ENCODE measurements around the gene NDUFS6.

DNA sequence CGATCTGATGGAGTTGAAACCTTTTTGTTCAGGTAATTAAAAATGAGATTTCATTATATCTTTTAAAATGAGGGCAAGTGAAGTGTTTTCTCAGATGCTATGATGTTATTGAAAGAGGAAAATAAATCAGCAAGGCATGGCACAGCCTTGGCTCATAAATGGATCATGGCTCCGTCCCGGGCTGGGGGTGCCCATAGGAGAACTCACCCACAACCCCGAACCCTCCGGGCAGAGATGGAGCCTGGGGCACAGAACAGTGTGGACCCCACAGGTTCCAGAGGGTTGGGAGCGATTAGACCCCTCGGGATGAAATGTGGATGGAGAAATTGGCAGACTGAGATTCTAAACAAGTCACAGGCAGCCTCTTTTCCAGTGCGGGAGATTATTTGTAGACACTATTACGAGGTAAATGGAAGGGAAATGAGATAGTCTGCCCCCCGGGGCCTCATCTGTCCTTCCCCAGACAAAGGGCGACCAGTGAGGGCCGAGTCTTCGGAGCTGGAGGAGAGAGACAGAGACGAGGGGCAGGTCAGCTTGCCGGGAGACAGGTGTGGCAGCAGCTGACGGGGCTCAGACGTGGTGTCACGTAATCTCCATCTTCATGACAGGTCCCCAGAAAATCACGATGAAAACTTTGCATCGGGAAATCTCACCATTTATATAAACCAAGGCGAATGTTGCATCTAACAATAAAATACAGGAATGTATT, 33.7 kb downstream of the NDUFS6 start:
- TF ChIP-seq, protein P1, sequence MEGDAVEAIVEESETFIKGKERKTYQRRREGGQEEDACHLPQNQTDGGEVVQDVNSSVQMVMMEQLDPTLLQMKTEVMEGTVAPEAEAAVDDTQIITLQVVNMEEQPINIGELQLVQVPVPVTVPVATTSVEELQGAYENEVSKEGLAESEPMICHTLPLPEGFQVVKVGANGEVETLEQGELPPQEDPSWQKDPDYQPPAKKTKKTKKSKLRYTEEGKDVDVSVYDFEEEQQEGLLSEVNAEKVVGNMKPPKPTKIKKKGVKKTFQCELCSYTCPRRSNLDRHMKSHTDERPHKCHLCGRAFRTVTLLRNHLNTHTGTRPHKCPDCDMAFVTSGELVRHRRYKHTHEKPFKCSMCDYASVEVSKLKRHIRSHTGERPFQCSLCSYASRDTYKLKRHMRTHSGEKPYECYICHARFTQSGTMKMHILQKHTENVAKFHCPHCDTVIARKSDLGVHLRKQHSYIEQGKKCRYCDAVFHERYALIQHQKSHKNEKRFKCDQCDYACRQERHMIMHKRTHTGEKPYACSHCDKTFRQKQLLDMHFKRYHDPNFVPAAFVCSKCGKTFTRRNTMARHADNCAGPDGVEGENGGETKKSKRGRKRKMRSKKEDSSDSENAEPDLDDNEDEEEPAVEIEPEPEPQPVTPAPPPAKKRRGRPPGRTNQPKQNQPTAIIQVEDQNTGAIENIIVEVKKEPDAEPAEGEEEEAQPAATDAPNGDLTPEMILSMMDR (IDR thresholded peaks at IDR 0.05) = no peak
- TF ChIP-seq POLR2A (IDR thresholded peaks at IDR 0.05) = no peak

All from upper lobe of left lung (tissue), 4 donors.